Body of pancreas (tissue), 4 donors: ENCODE results near the gene ANKRD45.

Experiments
- CTCF ChIP-seq, 7 experiments: fragments of 450-650 bp in 4 of 7; fragments of 200-600 bp in 3 of 7; sonication (generic) in 3 of 7; IDR thresholded peaks; one replicate each; pipeline ENCODE4 v1.5.1; 2016 to 2019; ENCODE audit warnings: antibody characterized with exemption in 7 of 7
- POLR2A ChIP-seq, 3 donors: fragments of 450-650 bp; IDR thresholded peaks; one replicate each; pipeline ENCODE4 v1.6.1; 2016; ENCODE audit warnings: antibody characterized with exemption in 3 of 3, mild to moderate bottlenecking in 2 of 3

- TF ChIP-seq CTCF (IDR thresholded peaks at IDR 0.05) (no peak), POLR2A (IDR thresholded peaks at IDR 0.05) (no peak)
Measured at GRCh38 chr1:173562813-173563212, 106.8 kb downstream of the ANKRD45 start.
